ENCODE results near the gene PC. TPM values are rescaled to one million over a fixed set of nuclear protein-coding genes. Genes with fewer than 3 reads are reported as not detected.

The PC gene
- total RNA-seq, 1 donor from 2014 or later, result 8.6 TPM

DNA sequence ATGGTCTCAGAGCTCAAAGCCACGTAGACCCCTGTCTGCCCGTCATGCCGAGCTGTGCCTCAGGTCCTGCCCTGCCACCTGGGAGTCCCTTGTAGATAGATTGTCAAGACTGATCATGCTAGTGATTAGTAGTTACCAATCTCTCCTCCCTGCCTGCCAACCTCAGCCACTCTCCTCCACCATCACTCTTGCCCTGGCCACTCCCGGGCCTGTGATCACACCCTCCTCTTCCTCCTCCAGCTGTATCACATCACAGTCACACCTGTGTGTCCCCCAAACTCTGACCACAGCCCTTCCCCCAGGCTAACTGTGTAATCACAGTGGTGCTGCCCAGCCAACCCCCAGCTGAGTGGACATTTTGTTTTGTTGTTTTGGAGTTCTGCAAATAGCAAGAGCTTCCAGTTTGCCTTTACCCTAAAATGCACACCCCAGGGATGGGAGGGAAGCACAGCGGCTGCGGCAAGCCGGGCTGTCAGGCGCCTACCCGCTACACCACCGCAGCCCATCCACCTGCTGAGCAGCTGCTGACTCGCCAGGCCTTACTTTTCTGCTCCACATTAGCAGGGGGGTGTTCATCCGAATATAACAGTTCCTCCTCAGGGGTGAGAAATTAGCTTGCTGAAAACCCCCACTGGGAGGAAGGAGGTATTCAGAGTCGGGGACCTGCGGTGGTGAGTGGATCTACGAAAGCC, 55.6 kb downstream of the PC start:
- intact Hi-C loops (cut with DNase I), result no loop called here
- DNase-seq, result no peak
- ATAC-seq (ENCODE audit: poor library complexity), result no peak

DNA sequence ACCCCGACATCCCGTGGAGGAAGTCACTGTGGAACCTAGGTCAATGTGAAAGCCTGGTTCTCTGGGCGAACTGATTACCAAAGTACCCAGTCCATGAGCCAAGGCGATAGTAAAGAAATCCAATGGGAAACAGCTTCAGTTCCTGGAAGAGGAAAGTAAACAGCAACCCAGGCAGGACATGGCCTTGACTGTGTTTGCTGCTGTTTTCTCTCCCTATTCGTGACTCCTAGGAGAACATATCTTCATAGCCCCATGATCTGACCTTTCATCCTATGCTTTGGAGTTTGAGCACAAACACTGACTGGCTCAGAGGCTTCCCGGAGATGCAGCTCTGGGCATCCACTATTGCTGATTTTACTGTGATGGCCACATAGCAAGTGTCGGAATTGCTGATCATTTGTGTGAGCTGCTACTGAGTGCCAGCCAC, 56.2 kb downstream of the PC start:
- ATAC-seq (ENCODE audit: poor library complexity) (no peak), DNase-seq (no peak)
- intact Hi-C loops (cut with DNase I), result no loop called here

DNA sequence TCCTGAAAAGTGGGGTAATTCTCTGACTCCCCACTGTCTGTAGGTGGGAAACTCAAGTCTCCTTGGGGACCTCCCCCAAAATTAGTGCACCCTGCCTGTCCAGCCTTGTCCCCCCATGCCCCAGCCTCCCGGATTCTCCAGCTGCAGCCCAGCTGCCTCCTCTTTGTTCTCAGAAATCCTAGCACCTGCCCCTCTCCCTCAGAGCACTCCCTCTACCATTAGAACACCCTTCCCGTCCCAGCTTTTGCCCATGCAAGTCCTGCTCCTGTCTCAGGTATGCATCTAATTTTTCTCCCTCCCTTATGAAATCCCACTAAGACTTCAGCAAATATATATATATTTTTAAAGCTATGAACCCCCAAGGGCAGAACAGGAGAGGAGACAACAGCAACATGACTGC, 64.0 kb downstream of the PC start:
- no peak for DNase-seq
- intact Hi-C loops (cut with DNase I), result no loop called here

DNA sequence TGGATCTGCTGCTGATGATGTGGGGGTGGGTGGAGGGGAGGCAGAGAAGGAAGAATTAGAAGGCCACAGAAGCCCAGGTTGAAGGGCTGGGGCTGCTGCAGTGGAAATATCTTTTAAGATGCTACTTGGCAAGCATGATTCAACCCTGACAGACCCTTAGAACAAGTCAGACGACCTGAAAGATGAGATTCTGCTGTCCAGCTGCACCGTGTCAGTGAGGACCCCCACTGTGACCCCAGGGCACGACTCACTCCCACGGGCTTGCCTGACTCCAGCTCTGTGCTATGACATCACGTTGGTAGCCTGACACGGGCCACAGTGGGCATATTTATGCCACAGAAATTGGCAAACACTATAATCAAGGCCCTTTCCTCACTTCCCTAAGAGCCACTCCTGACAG, 65.3 kb downstream of the PC start:
- intact Hi-C loops (cut with DNase I), result no loop called here
- DNase-seq (no peak), ATAC-seq (ENCODE audit: poor library complexity) (no peak)

More for the DNA sequence above, 64.0 kb downstream of the PC start:
- no peak for ATAC-seq (ENCODE audit: poor library complexity)

DNA sequence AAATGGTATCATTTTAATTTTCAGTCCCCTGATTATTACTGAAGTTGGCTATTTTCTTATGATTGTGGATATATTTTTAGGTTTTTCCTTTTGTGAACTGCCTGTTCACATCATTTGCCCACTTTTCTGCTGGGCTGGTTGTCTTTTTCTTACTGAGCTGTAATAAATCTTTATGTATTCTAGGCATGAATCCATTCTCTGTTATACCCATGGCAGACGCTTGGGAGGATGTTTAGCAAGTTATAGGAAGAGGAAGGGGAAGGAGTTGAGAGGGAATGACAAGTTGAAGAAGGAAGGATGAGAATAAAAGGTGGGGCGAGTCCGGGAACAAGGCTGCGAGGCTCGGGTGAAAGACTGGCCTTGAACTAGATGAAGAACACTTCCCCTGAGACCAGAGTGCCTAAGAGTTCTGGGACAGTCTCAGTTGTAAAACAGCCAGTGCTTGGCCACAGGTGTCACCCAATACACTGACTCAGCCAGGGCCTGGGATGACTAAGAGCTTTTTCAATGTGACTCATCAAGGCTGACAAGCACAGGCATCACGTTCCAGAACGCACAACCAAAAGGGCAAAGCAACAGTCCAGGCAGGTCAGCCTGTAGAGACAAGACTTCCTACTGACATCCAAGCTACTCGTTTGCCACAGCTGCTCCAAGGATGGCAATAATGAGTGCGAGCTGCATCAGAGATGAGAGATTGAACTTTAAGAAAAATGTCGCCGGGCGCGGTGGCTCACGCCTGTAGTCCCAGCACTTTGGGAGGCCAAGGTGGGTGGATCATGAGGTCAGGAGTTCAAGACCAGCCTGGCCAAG, 66.1 kb downstream of the PC start:
- no peak for DNase-seq
- intact Hi-C loops (cut with DNase I), result no loop called here
- ATAC-seq (ENCODE audit: poor library complexity), result peak; percentile 55

DNA sequence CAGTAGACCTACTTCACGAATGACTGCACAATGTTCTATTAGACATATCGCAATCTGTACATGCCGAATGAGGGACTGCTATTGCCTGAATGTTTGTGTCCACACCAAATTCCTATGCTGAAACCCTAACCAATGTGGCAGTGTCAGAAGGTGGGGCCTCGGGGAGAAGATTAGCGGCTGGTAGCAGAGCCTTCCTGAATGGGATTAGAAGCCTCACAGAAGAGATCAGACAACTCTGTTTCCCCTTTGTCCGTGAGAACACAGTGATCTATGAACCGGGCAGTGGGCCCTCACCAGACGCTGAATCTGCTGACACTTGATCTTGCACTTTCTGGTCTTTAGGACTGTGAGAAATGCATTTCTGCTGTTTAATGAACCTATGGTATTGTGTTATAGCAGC, 68.2 kb downstream of the PC start:
- DNase-seq, result no peak
- ATAC-seq (ENCODE audit: poor library complexity), result no peak
- intact Hi-C loops (cut with DNase I), result no loop called here

DNA sequence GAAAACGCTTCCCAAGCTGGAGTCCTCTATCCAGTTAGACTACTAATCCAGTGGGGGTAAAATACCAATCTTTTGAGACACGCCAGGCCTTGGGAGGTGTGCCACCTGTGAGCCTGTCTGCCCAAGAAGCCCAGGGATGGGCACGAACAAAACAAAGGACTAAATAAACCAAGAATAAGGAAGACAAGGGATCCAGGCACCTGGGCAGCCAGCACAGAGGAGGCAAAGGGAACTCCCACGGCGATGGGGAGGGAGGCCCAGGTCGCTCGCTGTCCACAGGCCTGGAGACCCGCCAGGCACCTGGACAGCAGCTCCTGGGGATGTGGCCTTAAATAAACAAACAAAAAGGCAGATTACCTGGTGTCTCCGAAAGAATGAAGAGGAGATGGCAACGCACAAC, 69.9 kb downstream of the PC start:
- DNase-seq (no peak), ATAC-seq (ENCODE audit: poor library complexity) (no peak)
- intact Hi-C loops (cut with DNase I), result no loop called here

DNA sequence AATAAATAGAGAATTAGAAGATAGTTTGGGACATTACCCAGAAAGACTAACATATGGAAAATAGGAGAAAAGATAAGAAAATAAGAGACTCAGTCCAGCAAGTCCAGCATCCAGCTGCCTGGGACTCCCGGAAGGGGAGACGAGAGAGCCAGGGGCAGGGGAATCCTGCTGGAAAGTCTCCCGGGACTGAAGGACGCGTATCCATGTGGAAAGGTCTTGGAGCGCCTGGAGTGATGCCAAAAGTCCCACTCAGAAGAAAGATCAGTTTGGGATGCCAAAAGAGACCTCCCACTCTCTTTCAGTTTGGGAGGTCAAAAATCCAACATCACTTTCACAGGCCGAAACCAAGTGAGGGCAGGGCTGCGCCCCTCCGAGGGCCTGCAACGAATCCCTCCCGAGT, 70.7 kb downstream of the PC start:
- no peak for DNase-seq
- ATAC-seq (ENCODE audit: poor library complexity), result peak; percentile 16
- intact Hi-C loops (cut with DNase I), result no loop called here

DNA sequence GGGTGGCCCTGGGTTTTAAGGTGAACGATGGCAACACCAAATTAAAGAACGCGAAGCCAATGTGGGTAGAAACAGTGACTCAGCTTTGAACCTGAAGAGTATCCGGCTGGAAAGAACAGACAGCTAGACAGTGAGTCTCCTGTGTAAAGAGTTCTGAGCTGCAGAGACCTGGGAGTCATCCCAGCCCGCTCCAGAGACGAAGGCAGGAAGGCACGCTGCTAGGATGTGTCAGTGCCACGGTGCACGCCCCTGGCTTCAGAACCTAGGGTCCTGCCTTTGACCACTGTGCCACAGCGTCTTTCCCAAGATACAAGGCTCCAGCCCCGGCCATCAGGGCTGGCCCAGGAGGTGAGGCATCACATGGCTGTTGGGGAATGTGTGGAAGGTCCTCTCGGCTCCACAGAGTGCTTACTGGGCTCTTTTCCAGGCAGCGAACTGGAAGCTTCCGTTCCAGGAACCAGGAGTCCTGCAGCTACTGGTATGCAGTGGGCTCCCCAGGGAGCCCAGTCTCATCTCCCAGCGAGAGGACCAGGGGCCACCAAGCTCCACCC, 71.4 kb downstream of the PC start:
- peak; percentile 78 for ATAC-seq (ENCODE audit: poor library complexity)
- intact Hi-C loops (cut with DNase I), result no loop called here
- peak; percentile 65 for DNase-seq

DNA sequence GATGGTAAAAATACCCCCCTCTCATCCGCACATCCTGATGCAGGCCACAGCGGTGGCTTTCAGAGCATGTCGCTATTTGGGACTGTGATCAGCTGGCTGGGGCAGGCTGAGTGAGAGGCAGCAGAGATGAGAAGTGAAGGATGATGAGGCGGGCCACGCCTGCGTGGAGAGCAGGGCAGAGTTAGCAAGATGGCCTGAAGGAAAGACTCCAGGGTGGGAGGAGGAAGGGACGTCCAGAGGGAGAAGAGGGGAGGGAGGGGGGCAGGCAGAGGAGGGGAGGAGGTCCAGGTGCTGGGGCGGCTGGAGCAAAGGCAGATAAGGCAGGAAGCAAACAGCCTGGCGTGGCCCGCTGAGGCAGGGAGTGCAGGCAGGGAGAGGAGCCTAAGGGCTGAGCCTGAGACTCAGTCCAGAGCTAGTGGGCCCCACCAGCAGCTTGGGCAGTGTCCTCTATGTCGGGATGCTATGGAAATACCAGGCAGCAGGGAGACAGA, 72.2 kb downstream of the PC start:
- no peak for ATAC-seq (ENCODE audit: poor library complexity)
- intact Hi-C loops (cut with DNase I), result no loop called here
- no peak for DNase-seq

DNA sequence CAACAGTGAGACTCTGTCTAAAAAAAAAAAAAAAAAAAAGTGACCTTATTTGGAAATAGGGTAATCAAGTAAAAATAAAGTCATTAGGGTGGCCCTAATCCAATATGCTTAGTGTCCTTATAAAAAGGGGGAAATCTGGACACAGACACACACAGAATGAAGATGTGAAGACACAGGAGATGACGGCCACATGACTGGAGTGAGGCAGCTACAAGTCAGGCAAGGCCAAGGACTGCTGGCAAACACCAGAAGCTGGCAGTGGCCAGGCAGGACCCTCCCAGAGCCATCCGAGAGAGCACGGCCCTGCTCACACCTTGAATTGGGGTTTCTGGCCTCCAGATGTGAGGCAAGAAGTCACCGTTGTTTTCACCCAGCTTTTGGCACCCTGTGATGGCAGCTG, 72.7 kb downstream of the PC start:
- DNase-seq (no peak), ATAC-seq (ENCODE audit: poor library complexity) (no peak)
- intact Hi-C loops (cut with DNase I), result no loop called here

DNA sequence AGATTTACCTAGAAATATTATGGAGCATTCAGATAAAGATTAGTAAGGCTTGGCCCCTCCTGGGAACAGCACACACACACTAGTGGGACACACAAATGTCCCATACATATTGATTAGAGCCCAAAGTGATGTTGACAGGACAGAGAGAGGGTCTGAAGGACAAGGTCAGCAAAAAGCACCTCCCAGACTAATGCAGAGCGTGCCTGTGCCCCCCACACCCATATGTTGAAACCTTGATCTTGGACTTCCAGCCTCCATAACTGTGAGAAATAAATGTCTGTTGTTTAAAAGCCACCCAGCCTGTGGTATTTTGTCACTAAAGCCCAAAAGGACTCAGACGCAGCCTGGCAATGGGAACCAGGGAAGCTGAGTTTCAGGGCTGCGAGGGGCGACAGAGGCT, 73.7 kb downstream of the PC start:
- ATAC-seq (ENCODE audit: poor library complexity) (no peak), DNase-seq (no peak)
- intact Hi-C loops (cut with DNase I), result no loop called here

DNA sequence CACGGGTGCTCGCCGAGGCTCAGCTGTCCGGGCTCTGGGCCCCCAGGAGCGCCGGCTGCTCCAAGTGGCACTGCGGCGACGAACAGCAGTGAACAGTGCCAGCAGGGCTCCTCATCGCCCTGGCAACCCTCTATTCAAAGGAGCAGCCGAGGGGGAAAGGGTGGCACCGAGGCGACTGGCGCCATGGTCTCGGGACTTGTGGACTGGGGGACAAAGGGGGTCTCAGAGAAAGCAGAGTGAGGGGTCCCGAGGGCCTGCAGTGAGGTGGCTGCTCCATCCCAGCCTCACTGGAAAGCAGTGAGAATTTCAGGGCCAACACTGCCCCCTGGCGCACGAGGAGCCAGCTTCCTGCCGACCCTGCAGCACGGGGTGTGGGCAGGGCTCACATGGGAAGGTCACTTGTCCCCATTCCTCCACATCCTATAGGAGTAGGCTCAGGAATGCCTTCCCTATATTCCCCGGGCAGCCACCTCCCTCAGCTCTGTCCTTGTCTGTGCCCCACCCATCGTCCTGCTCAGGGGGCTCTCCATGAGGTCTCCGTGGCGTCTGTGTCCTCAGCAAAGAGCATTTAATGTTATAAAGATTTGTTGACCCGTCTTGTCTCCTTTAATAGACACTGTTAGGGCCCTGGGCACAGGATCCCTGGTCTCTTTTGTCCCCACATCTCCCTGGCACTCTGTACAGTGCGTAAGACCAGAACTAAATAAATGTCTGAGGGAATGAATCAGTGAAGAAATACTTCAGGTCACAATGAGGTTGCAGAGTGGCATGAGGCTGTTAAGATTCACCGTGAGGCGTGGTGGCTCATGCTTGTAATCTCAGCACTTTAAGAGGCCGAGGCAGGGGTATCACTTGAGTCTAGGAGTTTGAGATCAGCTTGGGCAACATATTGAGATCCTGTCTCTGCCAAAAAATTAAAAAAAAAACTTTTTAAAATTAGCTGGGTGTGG, 74.9 kb downstream of the PC start:
- DNase-seq, result peak; percentile 60
- ATAC-seq (ENCODE audit: poor library complexity), result peak; percentile 44
- intact Hi-C loops (cut with DNase I), result no loop called here

DNA sequence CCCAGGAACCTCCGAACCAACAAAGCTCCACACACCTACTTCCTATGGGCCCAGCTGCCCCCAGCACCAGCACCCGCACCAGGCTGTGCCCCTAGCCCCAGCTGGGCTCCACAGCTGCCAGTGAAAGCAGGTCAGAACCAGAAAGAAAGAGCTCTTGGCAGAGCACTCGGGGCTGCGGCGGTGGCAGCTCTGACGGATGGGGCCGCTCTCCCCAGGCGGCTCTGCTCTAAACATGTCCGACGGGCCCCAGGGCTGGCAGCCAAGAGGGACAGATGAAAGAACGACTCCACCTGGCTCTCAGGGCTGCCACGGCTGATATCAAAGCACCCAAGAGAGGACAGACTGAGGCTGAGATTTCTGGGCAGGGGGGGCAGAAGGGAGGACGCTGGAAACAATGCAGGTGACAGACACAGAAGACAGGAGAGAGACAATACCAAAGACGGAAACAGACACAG, 75.6 kb downstream of the PC start:
- DNase-seq, result no peak
- intact Hi-C loops (cut with DNase I), result no loop called here
- no peak for ATAC-seq (ENCODE audit: poor library complexity)

DNA sequence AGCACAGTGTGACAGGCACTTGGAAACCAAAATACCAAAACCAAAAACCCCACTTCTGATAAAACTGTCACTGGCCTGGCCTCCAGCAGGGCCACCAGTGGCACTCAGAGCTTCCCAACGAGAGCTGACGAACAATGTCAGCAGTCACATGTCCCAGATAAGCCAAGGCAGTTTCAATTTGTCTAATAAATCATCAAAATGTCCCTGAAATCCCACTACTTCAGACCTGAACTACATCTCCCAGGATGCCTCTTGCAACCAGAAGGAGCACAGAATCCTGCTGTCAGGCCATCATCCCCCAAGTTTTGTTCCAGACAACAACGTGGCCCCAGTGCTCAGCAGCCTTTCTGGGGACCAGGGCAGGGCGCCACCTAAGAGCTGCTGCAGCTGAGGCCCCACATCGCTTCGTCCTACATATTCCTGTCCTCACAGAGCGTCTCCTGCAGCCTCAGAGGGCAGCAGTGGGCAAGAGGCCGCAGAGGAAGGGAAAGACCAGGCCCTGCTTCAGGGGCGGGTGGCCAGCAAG, 76.2 kb downstream of the PC start:
- no peak for ATAC-seq (ENCODE audit: poor library complexity)
- DNase-seq, result no peak
- intact Hi-C loops (cut with DNase I), result no loop called here

DNA sequence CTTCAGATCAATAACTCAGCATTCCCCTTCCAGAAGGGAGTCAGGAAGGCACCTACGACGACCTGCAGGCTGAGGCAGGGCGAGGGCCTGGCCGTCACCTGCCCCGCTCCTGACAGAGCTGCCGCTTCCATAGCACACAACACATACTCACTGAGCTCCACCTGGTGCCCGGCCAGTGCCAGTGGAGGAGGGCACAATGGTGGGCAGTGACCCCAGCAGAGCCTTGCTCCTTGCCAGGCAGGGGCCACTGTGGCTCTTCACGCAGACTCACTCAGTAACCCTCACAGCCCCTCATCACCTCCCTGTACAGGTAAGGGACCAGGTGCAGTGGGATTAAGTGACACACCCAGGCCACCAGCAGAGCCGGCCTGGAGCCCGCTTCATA, 76.7 kb downstream of the PC start:
- intact Hi-C loops (cut with DNase I), result no loop called here
- DNase-seq (no peak), ATAC-seq (ENCODE audit: poor library complexity) (no peak)

DNA sequence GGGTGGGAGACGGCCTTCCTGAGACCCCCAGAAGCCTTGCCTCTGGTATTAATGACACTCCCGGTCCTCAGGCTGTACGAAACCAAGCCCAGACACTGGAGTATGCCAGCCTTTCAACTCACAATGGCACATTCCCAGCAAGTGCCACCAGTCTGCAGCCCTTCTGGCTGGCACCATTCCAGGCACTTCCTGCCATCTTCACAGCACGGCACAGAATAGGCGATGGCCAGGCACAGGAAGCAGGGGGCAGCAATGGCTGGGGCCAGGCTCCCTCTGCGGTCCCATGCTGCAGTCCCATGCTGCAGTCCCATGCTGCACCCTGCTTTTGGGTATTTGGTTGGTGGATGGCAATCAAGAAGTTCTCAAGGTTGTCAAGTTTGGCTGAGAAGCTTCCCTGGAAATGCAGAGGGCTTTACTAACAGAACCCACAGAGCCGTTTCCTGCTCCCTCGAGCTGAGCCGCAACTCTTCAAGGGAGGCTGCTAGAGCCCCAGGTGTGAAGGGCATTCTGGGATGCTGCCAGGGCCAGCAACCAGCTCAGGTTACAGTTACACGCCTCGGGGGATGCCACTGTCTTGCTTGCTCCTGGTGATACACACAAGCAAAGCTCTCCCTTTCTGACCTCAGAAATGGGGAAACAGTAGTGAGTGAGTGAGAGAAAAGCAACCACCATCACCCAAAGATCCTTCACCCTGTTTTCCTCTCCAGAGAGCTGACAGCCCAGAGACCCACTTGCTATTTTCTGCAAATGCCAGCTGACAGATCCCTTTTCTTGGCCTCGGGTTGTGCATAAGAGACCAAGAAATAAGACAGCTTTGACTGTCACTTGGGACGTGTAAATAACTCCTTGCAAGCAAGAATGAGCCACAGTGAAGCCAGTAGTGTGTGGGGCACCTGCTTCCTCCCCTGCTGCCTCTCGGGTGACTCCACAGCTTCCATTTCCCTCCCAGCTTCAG, 77.4 kb downstream of the PC start:
- ATAC-seq (ENCODE audit: poor library complexity) (peak; percentile 16), DNase-seq (no peak)
- intact Hi-C loops (cut with DNase I), result no loop called here

DNA sequence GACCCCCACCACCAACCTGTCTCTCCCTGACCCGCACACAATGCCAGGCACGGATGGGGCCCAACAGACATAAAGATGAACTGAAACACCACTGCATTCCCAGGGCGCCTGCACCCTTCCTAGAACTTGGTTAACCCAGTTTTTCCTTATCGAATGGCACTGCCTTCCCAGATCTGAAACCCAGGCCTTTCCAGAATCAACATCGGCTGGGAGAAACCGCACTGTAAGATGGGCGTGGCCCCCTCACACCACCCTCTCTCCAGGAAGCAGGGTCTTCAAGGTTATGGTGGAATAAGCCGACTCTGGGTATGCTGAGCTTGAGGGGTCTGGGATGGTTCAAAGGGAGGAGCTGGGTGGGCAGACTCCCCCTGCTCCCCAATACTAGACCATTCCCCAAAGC, 78.2 kb downstream of the PC start:
- intact Hi-C loops (cut with DNase I), result no loop called here
- DNase-seq (no peak), ATAC-seq (ENCODE audit: poor library complexity) (no peak)
